Glomerular visceral epithelial cell (primary cell): ENCODE results near the gene UCP2.
"Not testable (repeated sequence)": the region's sequence is repeated elsewhere in the genome, so short reads cannot be mapped to it uniquely, and the experiment has no call there.

Source experiments
- DNase-seq: peaks from one replicate; pipeline ENCODE4 v3.0.0-alpha.2; 2016; ENCODE audit errors: extremely low spot score

The UCP2 gene

GRCh38 chr11:73944085-73944484 is 38.6 kb downstream of the UCP2 start:
- DNase-seq: no peak

- no peak for DNase-seq
These were observed 40.6 kb downstream of the UCP2 start for GRCh38 chr11:73942010-73942409.

- no peak for DNase-seq
These were observed 41.7 kb downstream of the UCP2 start for GRCh38 chr11:73940801-73941570.

GRCh38 chr11:73939096-73939495 is 43.5 kb downstream of the UCP2 start:
- DNase-seq: peak; percentile 70

GRCh38 chr11:73936047-73936446 is 46.6 kb downstream of the UCP2 start:
- DNase-seq: not testable (repeated sequence)

GRCh38 chr11:73932781-73933180 is 49.9 kb downstream of the UCP2 start:
- DNase-seq: no peak

- DNase-seq: no peak
These were observed 50.7 kb downstream of the UCP2 start for GRCh38 chr11:73931951-73932350.

- DNase-seq: peak; percentile 68
These were observed 51.5 kb downstream of the UCP2 start for GRCh38 chr11:73931039-73931645.

- no peak for DNase-seq
These were observed 53.3 kb downstream of the UCP2 start for GRCh38 chr11:73929388-73929787.
